ENCODE measurements around the gene CFB.
"Not testable (repeated sequence)": the region's sequence is repeated elsewhere in the genome, so short reads cannot be mapped to it uniquely, and the experiment has no call there.

Gene CFB

GRCh38 chr6:31970604-31971271 lies 24.8 kb downstream of the CFB start:
- DNase-seq (ENCODE audit: low read depth in 2 of 2): no peak

DNA sequence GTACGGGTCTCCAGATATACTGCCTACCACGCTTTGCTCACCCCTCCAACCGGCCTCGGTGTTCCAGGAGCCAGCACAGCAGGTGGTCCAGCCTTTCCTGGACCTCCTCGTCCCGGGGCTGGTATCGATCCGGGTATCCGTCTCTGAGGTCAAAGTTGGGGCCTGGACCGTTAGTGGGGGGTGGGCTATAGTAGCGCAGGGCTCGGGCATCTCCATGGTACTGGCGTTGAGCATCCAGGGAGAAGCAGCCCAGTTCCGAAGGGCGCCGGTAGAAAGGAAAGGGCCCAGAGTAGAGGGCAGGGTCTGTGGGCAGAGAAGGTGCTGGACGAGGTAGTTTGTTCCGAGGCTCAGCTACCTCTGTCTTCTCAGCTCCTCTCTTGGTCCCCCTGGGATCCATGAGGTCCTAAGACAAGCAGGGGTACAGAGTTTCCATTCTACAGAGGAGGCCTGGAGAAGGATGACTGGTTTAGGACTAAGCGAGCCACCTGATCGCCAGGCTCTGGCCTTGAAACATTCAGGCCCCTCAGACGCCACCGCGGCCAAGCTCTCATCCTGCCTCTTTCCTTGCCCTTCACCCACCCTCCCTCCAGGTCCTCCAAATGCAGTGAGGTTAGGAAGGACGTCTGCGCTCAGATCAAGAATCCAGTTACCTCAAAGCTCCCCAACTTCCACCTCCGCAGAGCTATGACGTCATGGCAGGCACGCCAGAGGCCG lies 25.5 kb downstream of the CFB start:
- no peak for DNase-seq (ENCODE audit: low read depth in 2 of 2)

GRCh38 chr6:31971993-31972708 lies 26.3 kb downstream of the CFB start, which contains the start of gene DXO:
Gene DXO, minus strand, starts transcription at chr6:31972138. Its CDS starts 463 bp downstream, at chr6:31971675.
- peak; percentile 98 to 99 for DNase-seq (ENCODE audit: low read depth in 2 of 2)

- no peak for DNase-seq (ENCODE audit: low read depth in 2 of 2)
Measured at GRCh38 chr6:31972709-31973350, 26.9 kb downstream of the CFB start.

DNA sequence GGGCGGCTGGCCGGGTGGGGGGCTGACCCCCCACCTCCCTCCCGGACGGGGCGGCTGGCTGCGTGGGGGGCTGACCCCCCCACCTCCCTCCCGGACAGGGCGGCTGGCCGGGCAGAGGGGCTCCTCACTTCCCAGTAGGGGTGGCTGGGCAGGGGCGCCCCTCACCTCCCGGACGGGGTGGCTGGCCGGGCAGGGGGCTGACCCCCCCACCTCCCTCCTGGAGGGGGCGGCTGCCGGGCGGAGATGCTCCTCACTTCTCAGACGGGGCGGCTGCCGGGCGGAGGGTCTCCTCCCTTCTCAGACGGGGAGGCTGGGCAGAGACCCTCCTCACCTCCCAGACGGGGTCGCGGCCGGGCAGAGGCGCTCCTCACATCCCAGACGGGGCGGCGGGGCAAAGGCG lies 30.2 kb downstream of the CFB start:
- not testable (repeated sequence) for DNase-seq (ENCODE audit: low read depth in 2 of 2)

DNA sequence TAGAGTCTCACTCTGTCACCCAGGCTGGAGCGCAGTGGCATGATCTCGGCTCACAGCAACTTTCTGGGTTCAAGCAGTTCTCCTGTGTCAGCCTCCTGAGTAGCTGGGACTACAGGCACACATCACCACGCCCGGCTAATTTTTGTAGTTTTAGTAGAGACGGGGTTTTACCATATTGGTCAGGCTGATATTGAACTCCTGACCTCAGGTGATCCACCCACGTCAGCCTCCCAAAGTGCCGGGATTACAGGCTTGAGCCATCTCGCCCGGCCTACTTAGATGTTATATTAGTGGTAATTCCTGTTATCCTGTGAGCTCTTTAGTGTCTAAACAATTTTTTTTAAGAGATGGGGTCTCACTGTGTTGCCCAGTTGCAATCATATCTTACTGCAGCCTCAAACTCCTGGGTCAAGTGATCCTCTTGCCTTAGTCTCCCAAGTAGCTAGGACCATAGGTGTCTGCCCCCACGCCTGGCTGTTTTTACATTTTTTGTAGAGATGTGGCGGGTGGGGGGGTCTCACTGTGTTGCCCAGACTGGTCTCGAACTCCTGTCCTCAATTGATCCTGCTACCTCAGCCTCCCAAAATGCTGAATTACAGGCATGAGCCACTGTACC lies 32.0 kb downstream of the CFB start:
- no peak for DNase-seq (ENCODE audit: low read depth in 2 of 2)

GRCh38 chr6:31978831-31979230 lies 32.9 kb downstream of the CFB start:
- no peak for DNase-seq (ENCODE audit: low read depth in 2 of 2)

- DNase-seq (ENCODE audit: low read depth in 2 of 2): no peak
Measured at GRCh38 chr6:31979238-31979898, 33.5 kb downstream of the CFB start.

DNA sequence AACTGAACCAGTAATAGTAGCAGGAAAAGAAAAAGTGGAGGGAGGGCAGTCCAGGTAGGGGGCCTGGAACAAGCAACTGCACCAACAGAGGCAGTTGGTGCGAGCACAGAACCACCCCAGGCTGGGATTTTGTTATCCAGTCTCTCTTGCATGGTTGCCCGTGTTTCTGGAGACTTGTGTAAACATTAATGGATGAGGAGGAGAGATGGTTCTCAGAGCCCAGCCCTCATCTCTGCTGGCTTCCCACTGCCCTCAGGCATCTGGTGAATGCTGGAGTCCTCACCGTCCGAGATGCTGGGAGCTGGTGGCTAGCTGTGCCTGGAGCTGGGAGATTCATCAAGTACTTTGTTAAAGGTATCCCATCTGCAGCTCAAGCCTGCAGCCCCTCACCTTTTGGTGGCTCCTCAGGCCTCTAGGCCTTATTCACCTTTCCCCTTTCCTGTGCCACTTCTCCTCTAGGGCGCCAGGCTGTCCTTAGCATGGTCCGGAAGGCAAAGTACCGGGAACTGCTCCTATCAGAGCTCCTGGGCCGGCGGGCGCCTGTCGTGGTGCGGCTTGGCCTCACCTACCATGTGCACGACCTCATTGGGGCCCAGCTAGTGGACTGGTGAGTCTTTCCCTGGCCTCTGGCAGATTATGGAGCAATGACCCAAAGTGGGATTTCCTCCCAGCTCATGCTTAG lies 34.4 kb downstream of the CFB start:
- not testable (repeated sequence) for DNase-seq (ENCODE audit: low read depth in 2 of 2)

DNA sequence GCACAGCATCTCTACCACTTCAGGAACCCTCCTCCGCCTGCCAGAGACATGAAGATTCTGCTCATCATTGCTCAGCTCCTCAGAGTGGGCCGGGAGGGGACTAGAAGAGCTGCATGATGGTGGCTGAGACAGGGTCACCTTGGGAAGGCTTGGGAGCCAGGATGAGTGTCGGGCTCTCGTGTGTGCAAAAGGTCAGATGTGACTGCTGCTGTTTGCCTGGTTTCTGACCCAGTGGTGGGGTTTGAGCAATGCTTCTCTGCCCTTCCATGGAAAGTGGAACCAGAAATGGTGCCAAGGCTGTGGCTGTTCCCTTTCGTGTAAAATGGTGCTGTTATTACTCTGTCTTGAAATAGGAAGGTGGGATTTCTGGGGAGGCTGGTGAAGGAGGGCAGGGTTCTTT lies 35.1 kb downstream of the CFB start:
- DNase-seq (ENCODE audit: low read depth in 2 of 2): not testable (repeated sequence)

DNA sequence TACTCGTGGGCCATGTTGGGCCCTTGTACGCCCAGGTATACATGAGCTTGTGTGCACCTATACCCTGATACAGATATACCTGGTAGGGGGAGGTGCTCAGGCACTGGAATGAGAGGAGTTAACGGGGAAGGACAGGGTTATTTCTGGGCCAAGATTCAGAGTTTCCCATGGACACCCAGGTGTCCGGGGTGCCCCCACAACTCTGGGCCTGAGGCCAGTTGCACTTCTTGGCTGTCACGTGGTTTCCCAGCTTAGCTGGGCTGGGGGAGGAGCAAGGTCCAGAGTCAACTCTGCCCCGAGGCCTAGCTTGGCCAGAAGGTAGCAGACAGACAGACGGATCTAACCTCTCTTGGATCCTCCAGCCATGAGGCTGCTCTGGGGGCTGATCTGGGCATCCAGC lies 35.8 kb downstream of the CFB start, which contains the start of gene C4A:
Gene C4A (plus strand): TSS at position 314 of the 400 bp plus-strand sequence. CDS start 51 bp downstream, at position 365.
- DNase-seq (ENCODE audit: low read depth in 2 of 2): not testable (repeated sequence)

GRCh38 chr6:31989363-31989762 lies 43.5 kb downstream of the CFB start:
- not testable (repeated sequence) for DNase-seq (ENCODE audit: low read depth in 2 of 2)

DNA sequence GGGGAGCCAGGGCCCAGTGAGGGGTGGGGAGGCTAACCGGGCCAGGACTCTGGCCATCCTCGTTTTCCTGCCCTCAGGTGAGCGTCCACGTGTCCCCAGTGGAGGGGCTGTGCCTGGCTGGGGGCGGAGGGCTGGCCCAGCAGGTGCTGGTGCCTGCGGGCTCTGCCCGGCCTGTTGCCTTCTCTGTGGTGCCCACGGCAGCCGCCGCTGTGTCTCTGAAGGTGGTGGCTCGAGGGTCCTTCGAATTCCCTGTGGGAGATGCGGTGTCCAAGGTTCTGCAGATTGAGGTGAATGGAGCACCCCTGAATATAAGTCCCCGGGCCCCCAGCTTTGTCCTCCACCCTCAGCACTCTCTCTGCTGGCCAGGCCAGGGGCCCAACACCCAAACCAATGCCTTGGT lies 48.5 kb downstream of the CFB start:
- DNase-seq (ENCODE audit: low read depth in 2 of 2): not testable (repeated sequence)

DNA sequence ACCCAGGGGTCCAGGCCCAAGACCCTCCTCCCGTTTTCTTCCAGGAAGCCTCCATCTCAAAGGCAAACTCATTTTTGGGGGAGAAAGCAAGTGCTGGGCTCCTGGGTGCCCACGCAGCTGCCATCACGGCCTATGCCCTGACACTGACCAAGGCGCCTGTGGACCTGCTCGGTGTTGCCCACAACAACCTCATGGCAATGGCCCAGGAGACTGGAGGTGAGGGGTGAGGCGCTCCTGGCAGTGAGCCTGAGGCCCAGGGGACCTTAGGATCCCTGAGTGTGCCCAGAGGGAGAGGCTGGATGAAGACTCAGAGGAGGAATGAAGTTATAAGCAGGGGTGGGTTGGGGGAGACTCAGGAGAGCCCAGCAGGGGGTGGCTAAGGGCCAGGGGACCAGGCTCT lies 50.5 kb downstream of the CFB start:
- DNase-seq (ENCODE audit: low read depth in 2 of 2): not testable (repeated sequence)

Data from stimulated activated CD8-positive, alpha-beta memory T cell treated with anti-CD3 and anti-CD28 coated beads, Interleukin-15, amount 100 ng/mL, for 48 hours (primary cell).